GM10248 (cell line): Measurements from ENCODE around the gene TEAD1.

Source experiments
- CTCF ChIA-PET: fragments of 300-600 bp; sonication (Branson Sonifier 250); formaldehyde crosslinking; extraction: SDS; loops from one replicate; lab custom pipeline; 2021; ENCODE audit warnings: antibody characterized with exemption; lab: Yijun Ruan, JAX
- POLR2A ChIA-PET: fragments of 350-650 bp; sonication (Branson Sonifier 250); formaldehyde crosslinking; extraction: SDS; loops from one replicate; lab custom pipeline; 2020; ENCODE audit warnings: antibody characterized with exemption; lab: Yijun Ruan, JAX
- DNase-seq: peaks from one replicate; pipeline ENCODE4 v3.0.0; 2012; ENCODE audit errors: extremely low spot score
- CTCF ChIP-seq: IDR thresholded peaks from 2 replicates; pipeline ENCODE4 v1.5.1; 2012; ENCODE audit warnings: mild to moderate bottlenecking, low read depth; ENCODE audit errors: extremely low read depth, missing control alignments, control extremely low read depth

The TEAD1 gene

GRCh38 chr11:12685229-12685628, 11.0 kb downstream of the TEAD1 start:
- ChIA-PET CTCF (interaction anchor here (0.8 kb wide), 1 partner anchor 203 kb away, joined by 3 read pairs; no protein-coding TSS in a partner anchor), POLR2A (no interaction called here)
- DNase-seq, result no peak
- TF ChIP-seq CTCF, result no peak

- ChIA-PET POLR2A (no interaction called here), CTCF (no interaction called here)
- no peak for TF ChIP-seq CTCF
- DNase-seq, result no peak
Observed at GRCh38 chr11:12686246-12687060, 12.2 kb downstream of the TEAD1 start.

- no peak for DNase-seq
- ChIA-PET POLR2A (no interaction called here), CTCF (no interaction called here)
- no peak for TF ChIP-seq CTCF
Observed at GRCh38 chr11:12687216-12687623, 13.0 kb downstream of the TEAD1 start.

GRCh38 chr11:12687740-12688139, 13.5 kb downstream of the TEAD1 start:
- CTCF ChIA-PET, result no interaction called here
- DNase-seq, result no peak
- TF ChIP-seq CTCF, result no peak
- POLR2A ChIA-PET, result no interaction called here

- POLR2A ChIA-PET, result no interaction called here
- no peak for DNase-seq
- TF ChIP-seq CTCF, result no peak
- CTCF ChIA-PET, result interaction anchor here (1.2 kb wide), 1 partner anchor 20 kb away, joined by 3 read pairs; no protein-coding TSS in a partner anchor
Observed at GRCh38 chr11:12689029-12689755, 15.0 kb downstream of the TEAD1 start.

GRCh38 chr11:12690663-12691062, 16.4 kb downstream of the TEAD1 start:
- no peak for TF ChIP-seq CTCF
- CTCF ChIA-PET, result no interaction called here
- POLR2A ChIA-PET, result no interaction called here
- DNase-seq, result no peak
